GM23248 (cell line): ENCODE results near the gene PGAP6. TPM values are rescaled to one million over a fixed set of nuclear protein-coding genes. Genes with fewer than 3 reads are reported as not detected.

Experiments used
- DNase-seq: peaks from one replicate; pipeline ENCODE4 v3.0.0-alpha.2; 2015
- H2AFZ ChIP-seq: fragments of 200-600 bp; sonication (generic); 2 replicates; pipeline ENCODE4 v1.6.1; 2016; ENCODE audit warnings: antibody characterized with exemption
- H3F3A ChIP-seq: fragments of 200-600 bp; sonication (generic); 2 replicates; pipeline ENCODE4 v1.6.1; 2016; ENCODE audit warnings: mild to moderate bottlenecking, antibody characterized with exemption, mixed run types; ENCODE audit not compliant: insufficient read depth
- H3K27ac ChIP-seq: fragments of 200-600 bp; sonication (generic); 2 replicates; pipeline ENCODE4 v1.5.1; 2016; ENCODE audit warnings: mild to moderate bottlenecking
- H3K27me3 ChIP-seq: fragments of 200-600 bp; sonication (generic); replicated peaks from 2 replicates; pipeline ENCODE4 v1.6.1; 2016; ENCODE audit warnings: mild to moderate bottlenecking; ENCODE audit not compliant: insufficient read depth
- H3K36me3 ChIP-seq: fragments of 200-600 bp; sonication (generic); 2 replicates; pipeline ENCODE4 v1.6.1; 2016; ENCODE audit warnings: low read depth, mild to moderate bottlenecking
- H3K4me1 ChIP-seq: fragments of 200-600 bp; sonication (generic); 2 replicates; pipeline ENCODE4 v1.6.1; 2016; ENCODE audit warnings: mild to moderate bottlenecking; ENCODE audit not compliant: insufficient read depth
- H3K4me2 ChIP-seq: fragments of 200-600 bp; sonication (generic); one replicate; pipeline ENCODE4 v1.6.1; 2016; ENCODE audit warnings: mild to moderate bottlenecking; ENCODE audit not compliant: unreplicated experiment
- H3K4me3 ChIP-seq: fragments of 200-600 bp; sonication (generic); 2 replicates; pipeline ENCODE4 v1.5.1; 2016; ENCODE audit warnings: mild to moderate bottlenecking
- H3K79me2 ChIP-seq: fragments of 200-600 bp; sonication (generic); 2 replicates; pipeline ENCODE4 v1.6.1; 2016; ENCODE audit warnings: mild to moderate bottlenecking; ENCODE audit not compliant: insufficient read depth
- H3K9ac ChIP-seq: fragments of 200-600 bp; sonication (generic); 2 replicates; pipeline ENCODE4 v1.6.1; 2016; ENCODE audit warnings: mild to moderate bottlenecking
- H3K9me2 ChIP-seq: fragments of 200-600 bp; sonication (generic); 2 replicates; pipeline ENCODE4 v1.6.1; 2016; ENCODE audit warnings: mixed run types, mild to moderate bottlenecking, moderate library complexity; ENCODE audit not compliant: insufficient read depth
- H3K9me3 ChIP-seq: fragments of 200-600 bp; sonication (generic); one replicate; pipeline ENCODE4 v1.6.1; 2017; ENCODE audit warnings: low read depth
- H4K20me1 ChIP-seq: fragments of 200-600 bp; sonication (generic); 2 replicates; pipeline ENCODE4 v1.6.0; 2016; ENCODE audit not compliant: insufficient read depth
- EZH2 ChIP-seq: fragments of 200-600 bp; sonication (generic); IDR thresholded peaks from 2 replicates; pipeline ENCODE4 v1.6.1; 2018; ENCODE audit warnings: antibody characterized with exemption, mild to moderate bottlenecking; ENCODE audit not compliant: insufficient read depth, poor library complexity, severe bottlenecking
- EZH2phosphoT487 ChIP-seq: fragments of 200-600 bp; sonication (generic); IDR thresholded peaks from 2 replicates; pipeline ENCODE4 v1.6.1; 2018; ENCODE audit warnings: antibody characterized with exemption, moderate library complexity, mild to moderate bottlenecking, low read depth; ENCODE audit not compliant: insufficient read depth
- WGBS, 2 experiments: methylation state at CpG; one replicate each; pipeline ENCODE4 v1.1.6; 2015 to 2017; ENCODE audit warnings: low lambda C conversion rate in 2 of 2, low coverage in 1 of 2; ENCODE audit errors: missing lambda C conversion rate in 2 of 2; 5-methylcytosine and 5-hydroxymethylcytosine counted together
- in situ Hi-C: fragments of 300-500 bp; cut with MboI; formaldehyde crosslinking; loops from 2 replicates; pipeline ENCODE4 v1.15.0; 2020
- polyA plus RNA-seq: library from polyadenylated mRNA; unstranded; fragments of >200 nt; fragmentation: Nextera tagmentation; extraction: Ambion mirVana; gene quantifications from 2 replicates; pipeline ENCODE4 v1.2.1, GENCODE V29; 2016
- total RNA-seq: library from RNA; depleted of rRNA; stranded (reverse); fragments of >200 nt; shearing (Covaris generic); gene quantifications from 2 replicates; pipeline ENCODE4 v1.2.3, GENCODE V29; 2014; rRNA removed

The PGAP6 gene, protein sequence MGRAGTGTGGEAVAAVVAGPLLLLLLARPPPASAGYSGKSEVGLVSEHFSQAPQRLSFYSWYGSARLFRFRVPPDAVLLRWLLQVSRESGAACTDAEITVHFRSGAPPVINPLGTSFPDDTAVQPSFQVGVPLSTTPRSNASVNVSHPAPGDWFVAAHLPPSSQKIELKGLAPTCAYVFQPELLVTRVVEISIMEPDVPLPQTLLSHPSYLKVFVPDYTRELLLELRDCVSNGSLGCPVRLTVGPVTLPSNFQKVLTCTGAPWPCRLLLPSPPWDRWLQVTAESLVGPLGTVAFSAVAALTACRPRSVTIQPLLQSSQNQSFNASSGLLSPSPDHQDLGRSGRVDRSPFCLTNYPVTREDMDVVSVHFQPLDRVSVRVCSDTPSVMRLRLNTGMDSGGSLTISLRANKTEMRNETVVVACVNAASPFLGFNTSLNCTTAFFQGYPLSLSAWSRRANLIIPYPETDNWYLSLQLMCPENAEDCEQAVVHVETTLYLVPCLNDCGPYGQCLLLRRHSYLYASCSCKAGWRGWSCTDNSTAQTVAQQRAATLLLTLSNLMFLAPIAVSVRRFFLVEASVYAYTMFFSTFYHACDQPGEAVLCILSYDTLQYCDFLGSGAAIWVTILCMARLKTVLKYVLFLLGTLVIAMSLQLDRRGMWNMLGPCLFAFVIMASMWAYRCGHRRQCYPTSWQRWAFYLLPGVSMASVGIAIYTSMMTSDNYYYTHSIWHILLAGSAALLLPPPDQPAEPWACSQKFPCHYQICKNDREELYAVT
- total RNA-seq (78.4 and 98.6 TPM in 2 replicates), polyA plus RNA-seq (16.4 and 20.6 TPM in 2 replicates)

DNA sequence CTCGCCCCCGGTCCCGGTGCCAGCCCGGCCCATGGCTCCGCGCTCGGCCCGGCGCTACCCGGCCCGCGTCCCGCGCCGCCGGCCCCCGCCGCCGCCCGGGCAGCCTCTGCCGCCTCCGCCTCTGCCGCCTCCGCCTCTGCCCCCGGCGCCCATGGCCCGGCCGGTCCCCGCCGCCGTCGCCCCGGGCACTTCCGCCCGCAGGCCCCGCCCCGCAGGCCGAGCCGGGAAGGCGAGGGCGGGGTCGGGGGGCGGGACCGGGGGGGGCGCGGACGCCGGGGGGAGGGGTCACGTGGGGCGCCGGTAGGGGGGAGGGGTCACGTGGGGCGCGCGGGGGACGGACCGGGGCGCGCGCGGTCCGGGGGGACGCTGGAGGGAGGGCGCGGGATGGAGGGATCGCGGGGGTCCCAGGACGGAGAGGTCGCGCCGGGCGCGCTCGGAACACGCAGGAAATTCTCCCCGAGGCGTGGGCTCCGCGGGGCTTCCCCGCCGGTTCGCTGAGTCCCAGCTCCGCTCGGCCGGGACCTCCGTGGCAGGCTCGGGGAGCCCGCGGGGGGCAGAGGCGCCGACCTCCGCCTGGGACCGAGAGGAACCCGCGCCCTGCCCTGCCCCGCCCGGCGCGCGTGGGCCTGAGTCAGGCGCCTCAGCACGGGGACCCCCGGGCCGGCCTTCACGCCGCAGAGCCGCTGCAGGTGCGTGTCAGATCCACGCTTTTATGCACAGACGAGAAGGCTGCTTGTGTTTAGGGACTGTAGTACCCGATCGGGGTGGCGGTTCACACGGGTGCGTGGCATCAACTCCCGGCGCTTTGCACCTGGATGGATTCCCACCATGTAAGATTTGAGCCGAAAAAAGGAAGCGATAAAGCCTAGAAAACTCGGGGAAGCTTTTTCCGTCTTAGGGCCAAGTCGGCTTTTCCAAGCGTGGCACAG lies at the start of gene PGAP6:
Gene PGAP6, minus strand, starts transcription at position 190 of the 929 bp plus-strand sequence. Its CDS starts 157 bp downstream, at position 33.
- peaks cover 30% of the 10 kb centered on the region for H3K79me2 ChIP-seq
- peak within 1 kb of the TSS; percentile 78 for H3K9ac ChIP-seq
- TF ChIP-seq EZH2phosphoT487 (no peak), EZH2 (no peak)
- in situ Hi-C loops: no loop called here
- DNase-seq: peak; percentile 84
- H3F3A ChIP-seq: no peaks in the 10 kb centered on the region
- H3K9me3 ChIP-seq: no peaks in the 10 kb centered on the region
- no peaks in the 10 kb centered on the region for H4K20me1 ChIP-seq
- H3K4me3 ChIP-seq: peak within 1 kb of the TSS; percentile 76
- peak within 1 kb of the TSS; percentile 85 for H2AFZ ChIP-seq
- WGBS, 2 experiments: 1 to 2% methylated on average over 32 to 99 of the region's 123 CpGs
- H3K27ac ChIP-seq: no peak within 1 kb of the TSS
- H3K4me2 ChIP-seq: peak within 1 kb of the TSS; percentile 84
- H3K9me2 ChIP-seq: no peaks in the 10 kb centered on the region
- H3K4me1 ChIP-seq: no peaks in the 10 kb centered on the region
- no peaks in the 10 kb centered on the region for H3K27me3 ChIP-seq
- H3K36me3 ChIP-seq: no peaks in the 10 kb centered on the region

DNA sequence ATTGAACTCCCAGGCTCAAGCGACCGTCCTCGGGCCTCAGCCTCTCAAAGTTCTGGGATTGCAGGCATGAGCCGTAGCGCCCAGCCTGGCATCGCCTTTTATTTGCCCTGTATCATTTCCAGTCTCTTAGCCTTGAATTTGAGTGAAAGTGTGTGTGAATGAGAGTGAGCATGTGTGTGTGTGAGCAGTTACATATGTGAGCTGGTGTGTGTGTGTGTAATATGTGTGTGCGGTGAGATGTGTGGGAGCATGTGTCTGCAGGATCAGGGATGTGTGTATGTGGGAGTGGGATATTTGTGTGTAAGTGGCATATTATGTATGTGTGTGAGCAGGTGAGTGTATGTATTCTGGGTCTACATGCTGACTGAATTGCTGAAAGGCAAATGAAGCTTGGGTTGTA lies 49.1 kb upstream of the PGAP6 start:
- DNase-seq: no peak
- Histone ChIP-seq H3K27me3 (no peaks in the 10 kb centered on the region), H3K9ac (no peak overlapping the region), H4K20me1 (peaks cover 6% of the 10 kb centered on the region; the same call in 1 of the 2 replicates), H3K9me3 (no peaks in the 10 kb centered on the region), H3K4me3 (no peak overlapping the region), H3K4me2 (no peak overlapping the region), H3F3A (peaks cover 7% of the 10 kb centered on the region; the same call in 1 of the 2 replicates), H3K9me2 (no peaks in the 10 kb centered on the region), H3K27ac (no peak overlapping the region), H3K79me2 (peaks cover 88% of the 10 kb centered on the region), H2AFZ (no peak overlapping the region), H3K4me1 (peaks cover 14% of the 10 kb centered on the region; the same call in 1 of the 2 replicates), H3K36me3 (no peaks in the 10 kb centered on the region)
- 94 to 96% methylated on average over 7 of the region's 7 CpGs for WGBS, 2 experiments
- TF ChIP-seq EZH2phosphoT487: no peak
- in situ Hi-C loops: no loop called here

DNA sequence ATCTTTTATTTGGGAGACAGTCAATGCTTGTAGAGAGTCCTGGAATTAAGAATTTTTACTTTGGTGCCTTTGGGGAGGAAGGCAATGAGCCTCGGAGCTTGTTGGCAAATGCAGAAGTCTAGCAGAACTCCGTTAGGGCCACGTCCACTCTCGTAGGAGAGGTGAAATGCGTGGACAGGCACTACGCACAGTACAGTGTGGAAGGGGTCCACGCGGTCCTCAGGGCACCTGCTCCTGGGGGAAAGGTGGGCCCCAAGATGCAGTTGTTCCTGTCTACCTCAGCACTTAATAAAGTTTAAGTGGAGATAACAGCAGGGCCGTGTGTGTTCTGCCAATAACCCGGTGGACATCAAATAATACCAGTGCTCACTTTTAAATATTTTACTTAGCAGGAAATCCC lies 45.5 kb upstream of the PGAP6 start:
- Histone ChIP-seq H3K9me3 (no peaks in the 10 kb centered on the region), H3K9me2 (no peaks in the 10 kb centered on the region), H3K36me3 (no peaks in the 10 kb centered on the region), H3K9ac (peak overlapping the region; percentile 70), H3K27ac (no peak overlapping the region), H3K27me3 (no peaks in the 10 kb centered on the region), H4K20me1 (0 out of 2 replicates have a peak, but pooled peaks cover 6% of the 10 kb centered on the region), H3K79me2 (peaks cover 61% of the 10 kb centered on the region), H3K4me3 (peak overlapping the region; percentile 77), H3F3A (peaks cover 17% of the 10 kb centered on the region; the same call in 1 of the 2 replicates), H2AFZ (peak overlapping the region; percentile 56), H3K4me1 (peaks cover 28% of the 10 kb centered on the region), H3K4me2 (peak overlapping the region; percentile 99)
- TF ChIP-seq EZH2 (no peak), EZH2phosphoT487 (no peak)
- peak; percentile 23 for DNase-seq
- in situ Hi-C loops: no loop called here
- 19 to 23% methylated on average over 10 of the region's 10 CpGs for WGBS, 2 experiments
